Trophoblast cell (in vitro differentiated cells and primary cell): ENCODE measurements around the gene ATAD3C.
"Not testable (repeated sequence)": the region's sequence is repeated elsewhere in the genome, so short reads cannot be mapped to it uniquely, and the experiment has no call there.

Source experiments
- DNase-seq, 2 donors: peaks; one replicate each; pipeline ENCODE4 v3.0.0-alpha.2; 2016
- H2AFZ ChIP-seq: 2 replicates; pipeline ENCODE4 v1.6.1; 2013; ENCODE audit warnings: low read length, moderate library complexity, mild to moderate bottlenecking; ENCODE audit not compliant: insufficient read depth, poor library complexity
- H2AK5ac ChIP-seq: 2 replicates; pipeline ENCODE4 v1.6.1; 2013; ENCODE audit warnings: mild to moderate bottlenecking, low read length
- H2BK120ac ChIP-seq: 2 replicates; pipeline ENCODE4 v1.6.1; 2013; ENCODE audit warnings: low read length, mild to moderate bottlenecking, moderate library complexity; ENCODE audit not compliant: insufficient read depth, poor library complexity
- H2BK12ac ChIP-seq: 2 replicates; pipeline ENCODE4 v1.6.1; 2013; ENCODE audit warnings: mild to moderate bottlenecking, low read length, moderate library complexity
- H2BK5ac ChIP-seq: 2 replicates; pipeline ENCODE4 v1.6.1; 2013; ENCODE audit warnings: low read length, low read depth, moderate library complexity, mild to moderate bottlenecking; ENCODE audit not compliant: poor library complexity
- H3K14ac ChIP-seq: 2 replicates; pipeline ENCODE4 v1.6.1; 2013; ENCODE audit warnings: mild to moderate bottlenecking, low read length
- H3K18ac ChIP-seq: 2 replicates; pipeline ENCODE4 v1.6.1; 2013; ENCODE audit warnings: mild to moderate bottlenecking, low read length
- H3K23ac ChIP-seq: 2 replicates; pipeline ENCODE4 v1.6.1; 2013; ENCODE audit warnings: low read length
- H3K27ac ChIP-seq: 2 replicates; pipeline ENCODE4 v1.5.1; 2013; ENCODE audit warnings: low read depth, mild to moderate bottlenecking, inconsistent platforms, low read length, moderate library complexity
- H3K27me3 ChIP-seq: 2 replicates; pipeline ENCODE4 v1.6.1; 2013; ENCODE audit warnings: inconsistent platforms, mild to moderate bottlenecking, low read length, moderate library complexity; ENCODE audit not compliant: insufficient read depth
- H3K36me3 ChIP-seq, 2 experiments: 1 replicate in 1 of 2; 2 replicates in 1 of 2; pipeline ENCODE4 v1.6.1; 2013; ENCODE audit warnings: low read length in 2 of 2, mild to moderate bottlenecking in 2 of 2, moderate library complexity in 1 of 2; ENCODE audit not compliant: insufficient read depth in 2 of 2, control insufficient read depth in 1 of 2
- H3K4ac ChIP-seq: 2 replicates; pipeline ENCODE4 v1.6.1; 2013; ENCODE audit warnings: low read depth, mild to moderate bottlenecking, low read length, moderate library complexity
- H3K4me1 ChIP-seq, 2 experiments: 1 replicate in 1 of 2; 2 replicates in 1 of 2; pipeline ENCODE4 v1.6.1; 2013; ENCODE audit warnings: low read length in 2 of 2, mild to moderate bottlenecking in 2 of 2, moderate library complexity in 1 of 2; ENCODE audit not compliant: insufficient read depth in 2 of 2, control insufficient read depth in 1 of 2
- H3K4me2 ChIP-seq: 2 replicates; pipeline ENCODE4 v1.6.1; 2013; ENCODE audit warnings: inconsistent platforms, mild to moderate bottlenecking, low read length, moderate library complexity
- H3K4me3 ChIP-seq: 2 replicates; pipeline ENCODE4 v1.5.1; 2013; ENCODE audit warnings: mild to moderate bottlenecking, low read depth, low read length, inconsistent platforms
- H3K79me1 ChIP-seq: one replicate; pipeline ENCODE4 v1.6.1; 2013; ENCODE audit warnings: low read length
- H3K79me2 ChIP-seq: 2 replicates; pipeline ENCODE4 v1.6.1; 2013; ENCODE audit warnings: low read length, mild to moderate bottlenecking; ENCODE audit not compliant: control insufficient read depth, insufficient read depth, poor library complexity
- H3K9ac ChIP-seq: 2 replicates; pipeline ENCODE4 v1.6.1; 2013; ENCODE audit warnings: mild to moderate bottlenecking, low read length
- H3K9me3 ChIP-seq: 2 replicates; pipeline ENCODE4 v1.6.1; 2013; ENCODE audit warnings: low read depth, mild to moderate bottlenecking, control low read depth, inconsistent platforms, low read length; ENCODE audit not compliant: insufficient read depth
- H4K12ac ChIP-seq: 2 replicates; pipeline ENCODE4 v1.6.1; 2013; ENCODE audit warnings: low read depth, mild to moderate bottlenecking, low read length, moderate library complexity
- H4K8ac ChIP-seq: 2 replicates; pipeline ENCODE4 v1.6.1; 2013; ENCODE audit warnings: low read depth, mild to moderate bottlenecking, low read length, moderate library complexity
- H4K91ac ChIP-seq: one replicate; pipeline ENCODE4 v1.6.1; 2013; ENCODE audit warnings: low read depth, mild to moderate bottlenecking, low read length, moderate library complexity
- WGBS: extraction: QIAGEN DNeasy Blood & Tissue Kit; methylation state at CpG from one replicate; pipeline ENCODE4 v1.1.7; 2013; ENCODE audit warnings: missing lambda C conversion rate; ENCODE audit not compliant: insufficient read length, insufficient coverage; ENCODE audit errors: extremely low coverage; 5-methylcytosine and 5-hydroxymethylcytosine counted together

ATAD3C gene

DNA sequence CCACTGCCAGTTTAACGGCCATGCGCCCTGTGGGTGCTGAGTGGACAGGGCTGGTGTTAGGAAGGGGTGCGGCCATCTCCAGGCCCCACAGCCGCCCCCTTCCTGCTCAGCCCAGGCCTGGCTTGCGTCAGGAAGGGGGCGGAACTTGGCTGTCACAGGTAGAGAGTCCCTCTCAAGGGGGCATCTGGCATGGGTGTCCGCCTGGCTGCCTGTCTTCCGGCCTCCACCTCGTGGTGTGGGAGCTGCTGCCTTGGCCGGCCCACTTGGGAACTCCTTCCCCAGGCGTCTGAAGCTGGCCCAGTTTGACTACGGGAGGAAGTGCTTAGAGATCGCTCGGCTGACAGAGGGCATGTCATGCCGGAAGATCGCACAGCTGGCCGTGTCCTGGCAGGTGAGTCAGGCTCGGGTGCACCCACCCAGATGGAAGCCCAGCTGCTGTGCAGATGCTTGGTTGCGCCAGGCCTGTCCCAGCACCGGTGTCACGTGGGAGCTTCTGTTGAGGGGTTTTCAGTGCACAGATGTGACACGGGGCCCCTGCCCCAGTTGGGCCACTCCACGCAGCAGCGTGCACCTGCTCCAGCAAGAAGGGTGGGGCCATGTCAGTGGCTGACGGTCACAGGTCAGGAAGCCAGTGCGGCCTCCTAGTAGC is 13.0 kb downstream of the ATAD3C start:
- no peaks in the 10 kb centered on the region for H3K9me3 ChIP-seq
- no peak overlapping the region for H3K4me2 ChIP-seq
- no peaks in the 10 kb centered on the region for H3K79me1 ChIP-seq
- no peaks in the 10 kb centered on the region for H3K27me3 ChIP-seq
- H3K79me2 ChIP-seq: no peaks in the 10 kb centered on the region
- H2AFZ ChIP-seq: no peak overlapping the region
- no peak overlapping the region for H2BK12ac ChIP-seq
- no peak overlapping the region for H4K91ac ChIP-seq
- peak in 1 of 2 donors; percentile 9 for DNase-seq
- H2BK120ac ChIP-seq: no peak overlapping the region
- H3K4ac ChIP-seq: no peak overlapping the region
- no peak overlapping the region for H2BK5ac ChIP-seq
- no peak overlapping the region for H3K27ac ChIP-seq
- H3K18ac ChIP-seq: no peak overlapping the region
- no peak overlapping the region for H3K4me3 ChIP-seq
- H3K36me3 ChIP-seq: no peaks in the 10 kb centered on the region
- H4K8ac ChIP-seq: no peak overlapping the region
- no peak overlapping the region for H4K12ac ChIP-seq
- no CpG with 5 or more reads among the region's 26 CpGs for WGBS
- H3K14ac ChIP-seq: no peak overlapping the region
- H3K4me1 ChIP-seq: peaks cover 0 to 6% of the 10 kb centered on the region in 2 experiments
- no peak overlapping the region for H3K23ac ChIP-seq
- no peak overlapping the region for H2AK5ac ChIP-seq
- no peak overlapping the region for H3K9ac ChIP-seq

DNA sequence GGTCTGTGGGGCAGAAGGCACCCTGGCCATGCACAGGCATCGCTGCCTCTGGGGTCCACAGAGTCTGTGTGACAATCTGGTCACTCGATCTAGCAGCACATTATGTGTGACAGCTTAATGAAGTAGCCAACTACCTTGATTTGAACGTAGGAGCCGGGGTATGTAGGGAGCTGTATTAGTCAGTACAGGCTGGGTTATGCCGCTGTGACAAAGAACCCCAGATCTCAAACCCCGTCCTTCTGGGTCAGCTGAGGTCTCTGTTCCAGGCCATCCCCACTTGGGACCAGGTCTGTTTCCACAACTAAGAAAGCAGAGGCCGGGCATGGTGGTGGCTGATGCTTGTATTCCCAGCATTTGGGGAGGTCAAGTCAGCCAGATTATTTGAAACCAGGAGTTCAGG is 13.8 kb downstream of the ATAD3C start:
- H3K23ac ChIP-seq: no peak overlapping the region
- H3K36me3 ChIP-seq: no peaks in the 10 kb centered on the region
- no peak overlapping the region for H3K4ac ChIP-seq
- H2AFZ ChIP-seq: no peak overlapping the region
- H2BK12ac ChIP-seq: no peak overlapping the region
- no peak overlapping the region for H3K18ac ChIP-seq
- H4K91ac ChIP-seq: no peak overlapping the region
- no peak overlapping the region for H3K4me2 ChIP-seq
- WGBS: no CpG with 5 or more reads among the region's 7 CpGs
- H3K27ac ChIP-seq: no peak overlapping the region
- no peaks in the 10 kb centered on the region for H3K9me3 ChIP-seq
- DNase-seq: no peak
- H2AK5ac ChIP-seq: no peak overlapping the region
- no peak overlapping the region for H4K12ac ChIP-seq
- no peaks in the 10 kb centered on the region for H3K79me2 ChIP-seq
- no peak overlapping the region for H3K9ac ChIP-seq
- H4K8ac ChIP-seq: no peak overlapping the region
- H2BK120ac ChIP-seq: no peak overlapping the region
- peaks cover 0 to 6% of the 10 kb centered on the region in 2 experiments for H3K4me1 ChIP-seq
- H2BK5ac ChIP-seq: no peak overlapping the region
- H3K14ac ChIP-seq: no peak overlapping the region
- H3K27me3 ChIP-seq: no peaks in the 10 kb centered on the region
- H3K4me3 ChIP-seq: no peak overlapping the region
- no peaks in the 10 kb centered on the region for H3K79me1 ChIP-seq

DNA sequence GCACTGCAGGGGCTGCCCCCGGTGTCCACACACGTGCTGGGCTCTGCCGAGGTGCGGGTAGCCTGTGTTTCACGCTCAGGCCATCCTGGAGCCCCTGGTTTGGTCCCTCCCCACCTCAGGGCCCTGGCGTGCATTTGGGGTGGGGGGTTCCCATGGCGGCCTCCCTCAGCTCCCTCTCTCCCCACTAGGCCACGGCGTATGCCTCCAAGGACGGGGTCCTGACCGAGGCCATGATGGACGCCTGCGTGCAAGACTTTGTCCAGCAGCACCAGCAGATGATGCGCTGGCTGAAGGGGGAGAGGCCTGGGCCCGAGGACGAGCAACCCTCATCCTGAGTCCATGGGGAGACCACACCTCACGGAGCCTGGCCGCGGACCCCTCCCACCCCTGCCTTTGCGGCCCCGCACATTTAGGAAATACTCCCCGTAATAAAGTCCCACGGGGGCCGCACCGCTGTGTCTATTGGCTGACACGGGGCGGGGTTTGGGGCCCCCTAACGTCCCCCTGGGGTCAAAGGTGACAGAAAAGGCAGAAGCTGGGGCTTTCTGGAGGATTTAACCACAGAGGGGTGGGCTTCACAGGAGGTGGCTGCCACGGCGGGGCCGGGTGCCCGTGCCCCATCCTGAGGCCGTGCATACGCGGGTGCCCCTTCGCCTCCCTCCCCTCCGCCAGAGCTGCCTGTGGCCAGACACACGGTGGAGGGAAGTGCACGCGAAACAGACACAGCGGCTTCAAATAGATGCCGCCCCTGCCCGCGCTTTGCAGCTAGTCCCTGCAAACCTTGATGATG is 18.9 kb downstream of the ATAD3C start:
- no CpG with 5 or more reads among the region's 44 CpGs for WGBS

DNA sequence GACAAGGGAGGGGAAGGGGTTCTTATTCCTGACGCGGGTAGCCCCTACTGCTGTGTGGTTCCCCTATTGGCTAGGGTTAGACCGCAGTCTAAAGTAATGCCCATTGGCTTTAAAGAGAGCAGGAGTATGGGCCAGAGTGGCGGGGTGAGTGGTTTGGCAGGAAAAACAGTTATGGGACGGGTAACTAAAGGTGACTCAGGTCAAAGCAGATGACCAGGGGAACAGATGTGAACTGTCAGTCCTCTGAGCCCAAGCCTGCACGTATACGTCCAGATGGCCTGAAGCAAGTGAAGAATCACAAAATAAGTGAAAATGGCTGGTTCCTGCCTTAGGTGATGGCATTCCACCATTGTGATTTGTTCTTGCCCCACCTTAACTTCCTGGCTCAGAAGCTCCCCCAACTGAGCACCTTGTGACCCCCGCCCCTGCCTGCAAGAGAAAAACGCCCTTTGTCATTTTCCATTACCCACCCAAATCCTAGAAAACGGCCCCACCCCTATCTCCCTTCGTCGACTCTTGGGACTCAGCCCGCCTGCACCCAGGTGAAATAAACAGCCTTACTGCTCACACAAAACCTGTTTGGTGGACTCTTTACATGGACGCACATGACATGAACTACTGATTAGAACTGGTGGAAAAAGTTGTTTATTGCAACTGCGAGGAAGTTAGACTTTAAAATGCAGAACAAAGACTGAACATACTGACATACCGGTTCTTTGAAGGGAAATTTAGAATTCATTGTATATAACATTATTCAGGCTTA is 21.3 kb downstream of the ATAD3C start:
- Histone ChIP-seq H3K23ac (no peak overlapping the region), H2BK120ac (peak overlapping the region; percentile 11), H3K14ac (no peak overlapping the region), H2BK5ac (no peak overlapping the region), H4K91ac (peak overlapping the region; percentile 39), H2BK12ac (no peak overlapping the region), H2AFZ (no peak overlapping the region), H3K79me1 (peaks cover 2% of the 10 kb centered on the region), H4K12ac (no peak overlapping the region), H3K36me3 (no peaks in the 10 kb centered on the region), H3K4me2 (peak overlapping the region; percentile 94), H3K9me3 (no peaks in the 10 kb centered on the region), H3K27ac (peak overlapping the region; percentile 6), H2AK5ac (no peak overlapping the region), H3K27me3 (no peaks in the 10 kb centered on the region), H3K4me1 (peaks cover 2 to 10% of the 10 kb centered on the region in 2 experiments), H3K79me2 (peaks cover 6% of the 10 kb centered on the region), H3K4ac (peak overlapping the region; percentile 33), H3K4me3 (peak overlapping the region; percentile 95), H4K8ac (peak overlapping the region; percentile 6), H3K18ac (no peak overlapping the region), H3K9ac (peak overlapping the region; percentile 81)
- DNase-seq: peak; percentile 19 to 63
- WGBS: no CpG with 5 or more reads among the region's 16 CpGs

More for the DNA sequence above, 18.9 kb downstream of the ATAD3C start:
- not testable (repeated sequence) for H3K4me2 ChIP-seq, H2BK12ac ChIP-seq, H3K79me2 ChIP-seq, H4K8ac ChIP-seq, H2AFZ ChIP-seq, H3K27ac ChIP-seq, H2AK5ac ChIP-seq, H3K27me3 ChIP-seq, H3K14ac ChIP-seq, H2BK5ac ChIP-seq, H2BK120ac ChIP-seq, H4K91ac ChIP-seq, DNase-seq, H3K9me3 ChIP-seq, H3K4me3 ChIP-seq, H3K18ac ChIP-seq, H4K12ac ChIP-seq, H3K23ac ChIP-seq, H3K36me3 ChIP-seq, H3K79me1 ChIP-seq, H3K9ac ChIP-seq, H3K4ac ChIP-seq
- H3K4me1 ChIP-seq: peaks cover 2 to 10% of the 10 kb centered on the region in 2 experiments
